Osteocyte (in vitro differentiated cells): ENCODE results near the gene ABCC8. TPM values are rescaled to one million over a fixed set of nuclear protein-coding genes. Genes with fewer than 3 reads are reported as not detected.

Experiments used
- DNase-seq: peaks from one replicate; pipeline ENCODE4 v3.0.0; 2021; ENCODE audit warnings: mixed read lengths; ENCODE audit not compliant: unreplicated experiment; ENCODE audit errors: extremely low spot score
- H3K27ac Mint-ChIP-seq: one replicate; pipeline ENCODE4 v1.8.0; 2021; ENCODE audit warnings: mild to moderate bottlenecking, mixed read lengths; ENCODE audit not compliant: unreplicated experiment
- H3K27me3 Mint-ChIP-seq: one replicate; pipeline ENCODE4 v1.8.0; 2021; ENCODE audit warnings: mixed read lengths; ENCODE audit not compliant: unreplicated experiment
- H3K36me3 Mint-ChIP-seq: one replicate; pipeline ENCODE4 v1.8.0; 2021; ENCODE audit warnings: mixed read lengths; ENCODE audit not compliant: unreplicated experiment
- H3K4me1 Mint-ChIP-seq: one replicate; pipeline ENCODE4 v1.8.0; 2021; ENCODE audit warnings: mixed read lengths; ENCODE audit not compliant: unreplicated experiment
- H3K4me3 Mint-ChIP-seq: one replicate; pipeline ENCODE4 v1.8.0; 2021; ENCODE audit warnings: mild to moderate bottlenecking, moderate library complexity, mixed read lengths; ENCODE audit not compliant: unreplicated experiment
- H3K9me3 Mint-ChIP-seq: one replicate; pipeline ENCODE4 v1.8.0; 2021; ENCODE audit warnings: mixed read lengths; ENCODE audit not compliant: unreplicated experiment
- long read RNA-seq: library from polyadenylated mRNA; unstranded; transcript quantifications from one replicate; pipeline ENCODE4 v2.0.0, GENCODE V29; 2021
- total RNA-seq: library from RNA; stranded (reverse); gene quantifications from 2 replicates; pipeline ENCODE4 v1.2.1, GENCODE V29; 2021
- TF ChIP-seq, protein P1 (sequence below): fragments of 200-600 bp; sonication (generic); IDR thresholded peaks from 2 replicates; pipeline ENCODE4 v1.5.0; 2021; ENCODE audit warnings: antibody characterized with exemption, mild to moderate bottlenecking, moderate library complexity

ABCC8 gene
- not detected in 2 replicates for total RNA-seq
- long read RNA-seq: 0 reads

DNA sequence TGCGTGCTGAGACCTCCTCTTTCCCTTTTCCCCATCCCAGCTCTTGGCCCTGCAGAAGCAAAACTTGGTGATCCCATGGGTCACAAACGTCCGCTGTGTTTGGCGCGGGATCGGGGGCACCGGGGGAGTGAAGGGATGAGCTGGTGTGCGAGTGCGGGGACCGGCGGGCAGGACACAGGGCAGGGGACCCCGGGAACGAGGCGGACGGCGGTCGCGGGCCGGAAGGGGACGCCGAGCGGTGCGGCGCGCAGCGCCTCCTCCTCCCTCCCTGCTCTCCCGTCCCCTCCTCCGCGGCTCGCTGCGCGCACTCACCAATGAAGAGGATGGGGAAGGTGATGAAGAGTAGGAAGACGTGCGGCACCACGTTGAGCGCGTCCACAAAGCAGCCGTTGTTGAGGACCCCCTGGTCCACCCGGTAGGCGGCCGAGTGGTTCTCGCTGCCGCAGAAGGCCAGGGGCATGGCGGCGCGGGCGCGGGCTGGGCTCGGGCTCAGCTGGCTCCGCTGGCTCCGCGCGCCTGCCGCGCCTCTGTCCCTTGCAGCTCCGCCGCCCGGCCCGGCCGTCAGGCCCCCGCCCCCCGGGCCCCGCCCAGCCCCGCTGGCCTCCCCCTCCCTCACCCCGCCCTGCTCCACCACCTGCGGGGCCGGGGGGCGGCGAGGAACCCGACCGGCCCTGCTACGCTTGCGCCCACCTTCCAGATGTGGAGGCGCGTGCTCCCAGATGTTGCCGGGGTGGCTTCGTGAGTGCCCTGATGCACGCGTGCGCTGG, at the start of gene ABCC8:
Gene ABCC8, minus strand, starts transcription at position 529 of the 767 bp plus-strand sequence. Its CDS starts 69 bp downstream, at position 460.
- Mint-ChIP-seq H3K27me3 (peaks cover 86% of the 10 kb centered on the region), H3K4me1 (peaks cover 7% of the 10 kb centered on the region), H3K27ac (no peak within 1 kb of the TSS), H3K36me3 (no peaks in the 10 kb centered on the region), H3K4me3 (peak within 1 kb of the TSS; percentile 57), H3K9me3 (no peaks in the 10 kb centered on the region)
- TF ChIP-seq, protein P1, sequence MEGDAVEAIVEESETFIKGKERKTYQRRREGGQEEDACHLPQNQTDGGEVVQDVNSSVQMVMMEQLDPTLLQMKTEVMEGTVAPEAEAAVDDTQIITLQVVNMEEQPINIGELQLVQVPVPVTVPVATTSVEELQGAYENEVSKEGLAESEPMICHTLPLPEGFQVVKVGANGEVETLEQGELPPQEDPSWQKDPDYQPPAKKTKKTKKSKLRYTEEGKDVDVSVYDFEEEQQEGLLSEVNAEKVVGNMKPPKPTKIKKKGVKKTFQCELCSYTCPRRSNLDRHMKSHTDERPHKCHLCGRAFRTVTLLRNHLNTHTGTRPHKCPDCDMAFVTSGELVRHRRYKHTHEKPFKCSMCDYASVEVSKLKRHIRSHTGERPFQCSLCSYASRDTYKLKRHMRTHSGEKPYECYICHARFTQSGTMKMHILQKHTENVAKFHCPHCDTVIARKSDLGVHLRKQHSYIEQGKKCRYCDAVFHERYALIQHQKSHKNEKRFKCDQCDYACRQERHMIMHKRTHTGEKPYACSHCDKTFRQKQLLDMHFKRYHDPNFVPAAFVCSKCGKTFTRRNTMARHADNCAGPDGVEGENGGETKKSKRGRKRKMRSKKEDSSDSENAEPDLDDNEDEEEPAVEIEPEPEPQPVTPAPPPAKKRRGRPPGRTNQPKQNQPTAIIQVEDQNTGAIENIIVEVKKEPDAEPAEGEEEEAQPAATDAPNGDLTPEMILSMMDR: no peak
- no peak for DNase-seq

DNA sequence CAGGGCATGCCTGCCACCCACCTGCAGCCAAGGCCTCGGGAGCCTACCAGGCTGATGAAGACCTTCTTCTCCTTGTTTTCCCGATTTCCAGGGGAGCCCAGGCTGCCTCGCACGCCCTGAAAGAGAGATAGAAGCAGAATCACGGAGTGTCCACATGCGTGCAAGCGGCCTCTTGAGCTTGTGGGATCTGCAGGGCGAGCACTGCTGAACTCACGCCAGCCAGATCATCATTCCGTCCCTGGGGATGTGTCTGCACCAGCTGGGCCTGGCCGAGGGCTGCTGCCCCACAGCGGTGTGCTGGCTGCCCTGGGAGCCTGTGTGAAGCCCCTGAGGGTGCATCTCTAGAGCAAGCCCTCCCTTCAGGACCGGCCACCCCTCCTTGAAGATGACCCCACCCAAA, 49.7 kb upstream of the ABCC8 start:
- Mint-ChIP-seq H3K36me3 (no peaks in the 10 kb centered on the region), H3K27me3 (peaks cover 39% of the 10 kb centered on the region), H3K27ac (no peak overlapping the region), H3K4me3 (no peak overlapping the region), H3K4me1 (no peaks in the 10 kb centered on the region), H3K9me3 (no peaks in the 10 kb centered on the region)
- TF ChIP-seq, protein P1: no peak
- no peak for DNase-seq

DNA sequence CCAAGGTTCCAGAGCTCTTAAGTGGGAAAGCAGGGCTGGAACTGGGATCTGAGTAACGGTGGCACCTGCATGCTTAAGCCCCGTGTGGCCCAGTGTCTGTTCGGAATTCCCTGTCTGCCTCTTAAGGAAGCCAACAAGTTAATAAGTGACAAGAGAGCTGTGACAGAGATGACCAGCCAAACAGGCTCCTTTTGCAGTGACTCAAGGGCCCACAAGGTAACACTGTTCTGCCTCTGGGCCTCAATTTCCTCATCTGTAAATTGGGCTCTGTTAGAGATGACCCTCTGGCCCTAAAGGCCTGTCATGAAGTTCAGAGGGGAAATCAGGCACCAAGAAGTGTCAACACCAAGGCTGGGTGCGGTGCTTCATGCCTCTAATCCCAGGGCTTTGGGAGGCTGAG, 48.9 kb upstream of the ABCC8 start:
- TF ChIP-seq, protein P1: no peak
- Mint-ChIP-seq H3K36me3 (no peaks in the 10 kb centered on the region), H3K27ac (no peak overlapping the region), H3K4me1 (no peaks in the 10 kb centered on the region), H3K27me3 (peaks cover 34% of the 10 kb centered on the region), H3K4me3 (no peak overlapping the region), H3K9me3 (no peaks in the 10 kb centered on the region)
- no peak for DNase-seq

DNA sequence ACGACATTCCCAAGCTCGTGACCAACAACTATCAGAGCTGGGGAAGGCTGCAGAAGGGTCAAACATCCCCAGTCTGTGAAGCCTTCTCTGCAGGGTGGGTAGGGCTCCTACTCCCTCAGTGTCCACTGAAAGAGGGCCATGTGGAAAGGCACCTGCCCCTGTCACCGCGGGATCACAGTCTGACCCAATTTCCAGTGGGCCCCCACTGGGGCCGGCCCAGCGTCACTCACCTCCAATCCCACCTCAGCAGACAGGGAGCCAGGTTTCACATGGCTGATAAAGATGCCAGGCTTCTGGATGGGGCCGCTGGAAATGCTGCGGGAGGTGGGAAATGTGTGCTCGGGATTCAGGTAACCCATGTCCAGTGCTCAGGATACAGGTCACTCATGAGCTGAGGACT, 47.6 kb upstream of the ABCC8 start:
- H3K4me1 Mint-ChIP-seq: no peaks in the 10 kb centered on the region
- no peak for DNase-seq
- H3K27ac Mint-ChIP-seq: no peak overlapping the region
- no peak overlapping the region for H3K4me3 Mint-ChIP-seq
- TF ChIP-seq, protein P1: no peak
- H3K9me3 Mint-ChIP-seq: no peaks in the 10 kb centered on the region
- H3K36me3 Mint-ChIP-seq: no peaks in the 10 kb centered on the region
- H3K27me3 Mint-ChIP-seq: peaks cover 25% of the 10 kb centered on the region

DNA sequence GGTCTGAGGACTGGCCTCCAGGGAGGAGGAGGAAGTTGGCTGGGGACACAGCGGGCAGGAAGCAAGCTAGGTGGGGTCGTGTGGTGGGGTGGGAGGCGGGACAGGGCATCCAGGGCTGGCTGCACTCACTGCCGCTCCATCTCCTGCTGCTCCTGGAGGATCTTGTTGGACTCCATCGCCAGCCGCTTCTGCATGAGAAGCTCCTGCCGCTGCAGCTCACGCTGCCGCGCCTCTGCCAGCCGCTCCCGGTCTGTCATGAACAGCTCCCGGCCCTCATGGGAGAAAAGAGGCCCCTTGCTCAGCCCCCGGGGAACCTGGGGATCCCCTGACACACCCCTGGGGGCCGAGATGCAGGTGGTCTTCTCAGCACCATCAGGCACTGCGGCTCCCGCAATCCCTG, 46.0 kb upstream of the ABCC8 start:
- TF ChIP-seq, protein P1: no peak
- no peak for DNase-seq
- H3K4me3 Mint-ChIP-seq: no peak overlapping the region
- no peaks in the 10 kb centered on the region for H3K36me3 Mint-ChIP-seq
- no peaks in the 10 kb centered on the region for H3K4me1 Mint-ChIP-seq
- H3K27me3 Mint-ChIP-seq: peaks cover 12% of the 10 kb centered on the region
- H3K27ac Mint-ChIP-seq: no peak overlapping the region
- H3K9me3 Mint-ChIP-seq: no peaks in the 10 kb centered on the region
